VCaP (cell line): Measurements from ENCODE around the gene SLC22A13.

Source experiments
- H3K27ac ChIP-seq: fragments of 450-650 bp; 2 replicates; pipeline ENCODE4 v1.5.1; 2017
- TF ChIP-seq, protein P1 (sequence below): fragments of 450-650 bp; conservative IDR thresholded peaks from 2 replicates; pipeline ENCODE4 v1.5.1; 2017; ENCODE audit warnings: mild to moderate bottlenecking, moderate library complexity

Gene SLC22A13

DNA sequence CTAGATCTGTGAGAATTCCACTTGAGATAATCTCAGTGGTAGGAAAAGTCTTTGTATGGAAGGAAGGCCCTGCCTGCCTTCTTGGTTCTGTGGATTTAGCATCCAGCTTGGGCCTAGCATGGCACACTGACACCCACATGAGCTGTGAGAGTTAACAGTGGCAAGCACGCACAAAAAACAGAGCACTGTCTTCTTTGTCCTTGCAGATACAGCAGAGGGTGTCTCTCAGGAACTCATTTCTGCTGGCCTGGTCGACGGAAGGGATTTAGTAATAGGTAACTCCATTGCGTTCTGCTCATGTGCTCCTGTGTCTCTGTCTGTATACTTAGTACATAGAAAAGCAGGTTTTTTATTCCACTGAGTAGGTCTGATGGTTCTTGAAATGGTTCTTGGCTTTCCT, 14.4 kb upstream of the SLC22A13 start:
- TF ChIP-seq, protein P1, sequence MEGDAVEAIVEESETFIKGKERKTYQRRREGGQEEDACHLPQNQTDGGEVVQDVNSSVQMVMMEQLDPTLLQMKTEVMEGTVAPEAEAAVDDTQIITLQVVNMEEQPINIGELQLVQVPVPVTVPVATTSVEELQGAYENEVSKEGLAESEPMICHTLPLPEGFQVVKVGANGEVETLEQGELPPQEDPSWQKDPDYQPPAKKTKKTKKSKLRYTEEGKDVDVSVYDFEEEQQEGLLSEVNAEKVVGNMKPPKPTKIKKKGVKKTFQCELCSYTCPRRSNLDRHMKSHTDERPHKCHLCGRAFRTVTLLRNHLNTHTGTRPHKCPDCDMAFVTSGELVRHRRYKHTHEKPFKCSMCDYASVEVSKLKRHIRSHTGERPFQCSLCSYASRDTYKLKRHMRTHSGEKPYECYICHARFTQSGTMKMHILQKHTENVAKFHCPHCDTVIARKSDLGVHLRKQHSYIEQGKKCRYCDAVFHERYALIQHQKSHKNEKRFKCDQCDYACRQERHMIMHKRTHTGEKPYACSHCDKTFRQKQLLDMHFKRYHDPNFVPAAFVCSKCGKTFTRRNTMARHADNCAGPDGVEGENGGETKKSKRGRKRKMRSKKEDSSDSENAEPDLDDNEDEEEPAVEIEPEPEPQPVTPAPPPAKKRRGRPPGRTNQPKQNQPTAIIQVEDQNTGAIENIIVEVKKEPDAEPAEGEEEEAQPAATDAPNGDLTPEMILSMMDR, result no peak
- H3K27ac ChIP-seq, result no peak overlapping the region

DNA sequence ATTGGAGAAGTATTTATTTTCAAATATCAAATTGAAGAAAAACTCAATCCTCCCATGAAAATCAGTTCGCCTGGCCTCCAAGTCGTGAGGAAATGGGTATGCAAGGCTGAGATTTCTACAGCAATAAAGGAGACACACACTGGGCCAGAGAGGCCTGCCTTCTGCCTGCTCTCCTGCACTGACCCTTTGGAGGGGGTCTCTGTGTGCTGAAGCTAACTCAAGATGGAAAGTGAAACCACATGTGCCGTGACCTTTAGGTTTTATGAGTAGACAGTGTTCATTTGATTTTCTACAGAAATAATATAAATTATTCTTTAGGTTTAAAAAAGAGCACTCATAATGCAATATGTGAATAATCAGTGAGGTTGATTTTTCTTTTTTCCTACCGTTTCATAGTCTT, 11.9 kb upstream of the SLC22A13 start:
- no peak overlapping the region for H3K27ac ChIP-seq
- TF ChIP-seq, protein P1, result no peak

DNA sequence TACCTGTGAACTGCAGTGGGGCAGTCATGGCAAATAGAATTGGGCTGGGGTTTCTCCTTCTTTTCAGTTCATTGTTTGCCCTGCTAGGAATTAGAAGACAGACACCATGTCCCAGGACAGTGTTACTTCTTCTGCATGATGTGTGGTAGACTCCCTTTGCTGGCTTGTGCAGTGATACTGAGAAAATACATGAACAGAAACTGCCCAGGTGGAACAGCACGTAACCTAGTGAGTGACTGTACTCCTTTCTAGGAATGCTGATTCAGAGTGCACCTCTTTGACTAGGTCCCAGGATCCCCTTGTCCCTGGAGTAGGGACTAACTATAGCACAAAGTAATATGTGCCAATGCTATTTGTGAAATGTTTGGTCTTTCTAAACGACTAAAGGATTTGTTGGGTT, 10.7 kb upstream of the SLC22A13 start:
- no peak overlapping the region for H3K27ac ChIP-seq
- TF ChIP-seq, protein P1, result no peak

DNA sequence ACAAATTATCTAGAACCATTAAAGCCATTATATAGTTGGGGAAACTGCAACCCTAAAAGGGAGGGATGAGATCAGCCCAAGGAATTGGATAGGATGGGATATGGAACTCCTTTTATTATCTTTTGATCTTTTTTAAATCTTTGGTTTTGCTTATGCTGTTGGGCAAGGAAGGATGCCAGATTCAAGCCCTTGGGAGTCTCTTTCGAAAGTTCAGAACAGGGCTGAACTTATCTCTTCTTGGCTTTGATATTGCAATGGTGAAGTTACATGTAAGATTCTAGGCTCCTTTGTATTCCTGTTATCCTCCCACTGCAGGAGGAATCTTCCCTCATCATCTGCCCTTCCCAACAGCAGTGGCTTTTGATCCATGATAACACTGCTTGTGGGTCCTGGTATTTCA, 10.0 kb upstream of the SLC22A13 start:
- TF ChIP-seq, protein P1, result no peak
- no peak overlapping the region for H3K27ac ChIP-seq

DNA sequence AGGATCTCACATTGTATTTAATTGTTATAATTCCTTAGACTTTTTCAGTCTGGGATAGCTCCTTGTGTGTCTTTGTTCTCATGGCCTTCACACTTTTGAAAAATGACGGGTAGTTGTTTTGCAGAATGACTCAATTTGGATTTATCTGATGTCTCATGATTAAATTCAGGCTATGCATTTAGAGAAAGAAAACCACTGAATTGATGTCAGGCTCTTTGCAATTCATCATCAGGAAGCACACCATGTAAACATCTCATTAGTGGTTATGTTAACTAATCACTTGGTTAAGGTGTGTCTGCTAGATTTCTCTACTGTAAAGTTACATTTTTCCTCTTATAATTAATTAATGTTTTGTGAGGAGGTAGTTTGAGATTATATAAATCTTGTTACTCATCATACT, 8.0 kb upstream of the SLC22A13 start:
- TF ChIP-seq, protein P1, result no peak
- no peak overlapping the region for H3K27ac ChIP-seq

DNA sequence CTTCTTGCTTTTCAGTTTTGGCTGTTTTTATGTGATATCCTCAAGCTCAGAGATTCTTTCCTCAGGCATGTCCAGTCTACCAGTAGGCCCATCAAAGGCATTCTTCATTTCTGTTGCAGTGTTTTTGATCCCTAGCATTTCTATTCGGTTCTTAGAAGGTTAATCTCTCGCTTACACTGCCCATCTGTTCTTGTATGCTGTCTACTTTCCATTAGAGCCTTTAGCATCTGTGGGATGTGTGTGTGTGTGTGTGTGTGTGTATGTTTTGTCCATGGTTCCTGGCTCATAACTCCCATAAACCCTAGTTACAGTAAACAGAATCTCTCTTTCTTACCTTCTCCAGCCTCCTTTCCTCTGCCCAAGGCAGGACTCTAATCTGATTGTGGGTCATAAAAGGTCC, 5.1 kb upstream of the SLC22A13 start:
- H3K27ac ChIP-seq, result no peak overlapping the region
- TF ChIP-seq, protein P1, result no peak

DNA sequence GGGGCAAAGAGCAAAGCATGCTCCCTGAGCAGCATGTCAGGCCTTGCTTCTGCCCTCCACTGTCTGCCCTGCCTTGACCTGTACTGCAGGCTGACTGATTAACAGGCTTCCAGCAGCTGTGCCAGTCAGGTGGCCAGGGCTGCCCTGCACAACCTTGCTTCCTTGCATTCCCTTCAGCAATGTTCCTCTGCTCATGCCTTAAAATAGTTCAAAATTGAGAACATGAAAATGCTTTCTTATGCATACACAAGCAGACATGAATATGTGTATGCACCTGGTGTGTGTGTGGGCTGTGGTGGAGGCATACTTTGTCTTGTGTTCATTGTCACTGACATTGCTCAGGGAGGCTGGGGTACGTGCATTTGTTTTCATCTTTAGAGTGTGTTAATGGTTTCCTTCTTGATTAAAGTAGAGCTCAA, 1.2 kb upstream of the SLC22A13 start:
- H3K27ac ChIP-seq, result no peak overlapping the region
- TF ChIP-seq, protein P1, result no peak

DNA sequence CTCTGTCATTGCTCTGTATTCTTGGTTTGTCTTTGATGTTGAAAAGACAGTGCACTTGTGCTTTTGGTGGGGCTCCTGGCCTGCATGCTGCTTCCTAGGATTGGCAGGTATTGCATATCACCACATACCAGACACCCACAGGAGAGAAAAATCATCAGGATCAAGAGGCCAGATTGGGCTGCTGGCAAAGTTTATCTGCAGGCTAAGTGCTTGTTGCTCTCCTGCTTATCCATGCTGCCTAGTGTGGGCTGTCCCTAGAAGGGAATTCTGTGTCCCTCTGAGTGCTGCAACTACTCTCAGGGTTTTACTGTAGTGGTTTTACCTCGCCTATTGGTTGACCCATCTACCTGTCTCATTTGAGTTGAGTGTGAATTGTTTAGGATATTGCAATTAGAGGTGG, 833 bp upstream of the SLC22A13 start:
- TF ChIP-seq, protein P1, result no peak
- no peak overlapping the region for H3K27ac ChIP-seq
